Measurements from ENCODE around the gene ACOT7. TPM values are rescaled to one million over a fixed set of nuclear protein-coding genes. Genes with fewer than 3 reads are reported as not detected.
A peak's percentile ranks its signal among the peaks of the same experiment; 100 is the strongest.

ACOT7 gene
- total RNA-seq, 4 donors from 2014 or later: 5.6 to 55.0 (median 31.0) TPM

- H3K36me3 ChIP-seq: peaks cover 0 to 4% (median 0%) of the 10 kb centered on the region in 4 donors
- no peak for DNase-seq
- H3K9me3 ChIP-seq: no peaks in the 10 kb centered on the region
- in situ Hi-C loops (cut with MboI; ENCODE audit: low pct_ligation_motif_present in 1 of 4, low pct_unique_long_range_greater_than_20kb in 1 of 4, low sequenced_read_pairs in 3 of 4) (no loop called here), intact Hi-C loops (cut with DNase I; ENCODE audit: low total_unique reads) (no loop called here)
- 88 to 95% methylated on average over 5 to 8 of the region's 8 CpGs for WGBS, 2 donors (ENCODE audit: low coverage in 1 of 2)
- no peak overlapping the region for H3K27ac ChIP-seq
- H3K27me3 ChIP-seq: no peaks in the 10 kb centered on the region
- no peak for TF ChIP-seq CTCF (IDR thresholded peaks at IDR 0.05)
- no peak for TF ChIP-seq POLR2A (IDR thresholded peaks at IDR 0.05)
- TF ChIP-seq POLR2AphosphoS5 (IDR thresholded peaks at IDR 0.05): no peak
- TF ChIP-seq EP300 (IDR thresholded peaks at IDR 0.05; ENCODE audit: low read depth): no peak
- H3K4me1 ChIP-seq: no peaks in the 10 kb centered on the region
- no peak overlapping the region for H3K4me3 ChIP-seq
Observed at GRCh38 chr1:6321205-6321604, 72.4 kb downstream of the ACOT7 start.

GRCh38 chr1:6317098-6317760 lies 76.3 kb downstream of the ACOT7 start:
- in situ Hi-C loops (cut with MboI; ENCODE audit: low pct_ligation_motif_present in 1 of 4, low pct_unique_long_range_greater_than_20kb in 1 of 4, low sequenced_read_pairs in 3 of 4): no loop called here
- intact Hi-C loops (cut with DNase I; ENCODE audit: low total_unique reads): loop anchor here (10.0 kb wide), 1 partner anchor 912 kb away; no protein-coding TSS in a partner anchor
- Histone ChIP-seq H3K4me3 (no peak overlapping the region), H3K9me3 (no peaks in the 10 kb centered on the region), H3K27ac (no peak overlapping the region), H3K27me3 (no peaks in the 10 kb centered on the region), H3K4me1 (no peaks in the 10 kb centered on the region), H3K36me3 (peaks cover 0 to 4% (median 0%) of the 10 kb centered on the region in 4 donors)
- no peak for DNase-seq
- TF ChIP-seq POLR2A (IDR thresholded peaks at IDR 0.05): no peak
- TF ChIP-seq CTCF (IDR thresholded peaks at IDR 0.05): no peak
- TF ChIP-seq EP300 (IDR thresholded peaks at IDR 0.05; ENCODE audit: low read depth): no peak
- TF ChIP-seq POLR2AphosphoS5 (IDR thresholded peaks at IDR 0.05): no peak
- 79 to 80% methylated on average over 9 to 11 of the region's 11 CpGs for WGBS, 2 donors (ENCODE audit: low coverage in 1 of 2)

- Histone ChIP-seq H3K4me3 (no peak overlapping the region), H3K9me3 (no peaks in the 10 kb centered on the region), H3K36me3 (peaks cover 0 to 4% (median 0%) of the 10 kb centered on the region in 4 donors), H3K27ac (peak overlapping the region in 1 of 4 donors; percentile 0), H3K4me1 (no peaks in the 10 kb centered on the region), H3K27me3 (no peaks in the 10 kb centered on the region)
- no peak for TF ChIP-seq EP300 (IDR thresholded peaks at IDR 0.05; ENCODE audit: low read depth)
- TF ChIP-seq POLR2A (IDR thresholded peaks at IDR 0.05): no peak
- no peak for TF ChIP-seq CTCF (IDR thresholded peaks at IDR 0.05)
- TF ChIP-seq POLR2AphosphoS5 (IDR thresholded peaks at IDR 0.05): no peak
- in situ Hi-C loops (cut with MboI; ENCODE audit: low pct_ligation_motif_present in 1 of 4, low pct_unique_long_range_greater_than_20kb in 1 of 4, low sequenced_read_pairs in 3 of 4) (no loop called here), intact Hi-C loops (cut with DNase I; ENCODE audit: low total_unique reads) (loop anchor here (10.0 kb wide), 1 partner anchor 912 kb away; no protein-coding TSS in a partner anchor)
- DNase-seq: no peak
- WGBS, 2 donors (ENCODE audit: low coverage in 1 of 2): 67 to 74% methylated on average over 7 to 14 of the region's 14 CpGs
Observed at GRCh38 chr1:6316240-6317097, 77.1 kb downstream of the ACOT7 start.

- no peak for TF ChIP-seq CTCF (IDR thresholded peaks at IDR 0.05)
- TF ChIP-seq POLR2A (IDR thresholded peaks at IDR 0.05): no peak
- TF ChIP-seq EP300 (IDR thresholded peaks at IDR 0.05; ENCODE audit: low read depth): no peak
- TF ChIP-seq POLR2AphosphoS5 (IDR thresholded peaks at IDR 0.05): no peak
- in situ Hi-C loops (cut with MboI; ENCODE audit: low pct_ligation_motif_present in 1 of 4, low pct_unique_long_range_greater_than_20kb in 1 of 4, low sequenced_read_pairs in 3 of 4) (no loop called here), intact Hi-C loops (cut with DNase I; ENCODE audit: low total_unique reads) (loop anchor here (10.0 kb wide), 1 partner anchor 910 kb away; no protein-coding TSS in a partner anchor)
- WGBS, 2 donors (ENCODE audit: low coverage in 1 of 2): 93 to 94% methylated on average over 4 to 12 of the region's 12 CpGs
- Histone ChIP-seq H3K4me1 (no peaks in the 10 kb centered on the region), H3K9me3 (no peaks in the 10 kb centered on the region), H3K27ac (no peak overlapping the region), H3K4me3 (no peak overlapping the region), H3K36me3 (peaks cover 0 to 4% (median 0%) of the 10 kb centered on the region in 4 donors), H3K27me3 (no peaks in the 10 kb centered on the region)
- no peak for DNase-seq
Observed at GRCh38 chr1:6314503-6314902, 79.1 kb downstream of the ACOT7 start.

All from transverse colon (tissue), 4 donors.